Mesendoderm (in vitro differentiated cells): ENCODE results near the gene AGAP1.

Experiments
- DNase-seq: peaks from one replicate; pipeline ENCODE4 v3.0.0; 2013
- H2AK5ac ChIP-seq: 2 replicates; pipeline ENCODE4 v1.6.1; 2013; ENCODE audit warnings: low read length, inconsistent platforms
- H2BK120ac ChIP-seq: 2 replicates; pipeline ENCODE4 v1.6.1; 2013; ENCODE audit warnings: low read depth, mild to moderate bottlenecking, low read length, moderate library complexity, mixed read lengths
- H2BK15ac ChIP-seq: replicated peaks from 2 replicates; pipeline ENCODE4 v1.6.1; 2013; ENCODE audit warnings: low read depth, mild to moderate bottlenecking, moderate library complexity
- H2BK5ac ChIP-seq: 2 replicates; pipeline ENCODE4 v1.6.1; 2013; ENCODE audit warnings: low read length, inconsistent platforms
- H3K18ac ChIP-seq: 2 replicates; pipeline ENCODE4 v1.6.1; 2013; ENCODE audit warnings: mild to moderate bottlenecking, low read length, mixed read lengths
- H3K23ac ChIP-seq: one replicate; pipeline ENCODE4 v1.6.1; 2013; ENCODE audit warnings: low read length
- H3K27ac ChIP-seq: 2 replicates; pipeline ENCODE4 v1.5.1; 2013; ENCODE audit warnings: low read depth, mild to moderate bottlenecking, inconsistent platforms, low read length, moderate library complexity
- H3K27me3 ChIP-seq: 2 replicates; pipeline ENCODE4 v1.6.1; 2013; ENCODE audit warnings: low read length, control low read depth, mild to moderate bottlenecking, inconsistent platforms; ENCODE audit not compliant: insufficient read depth, poor library complexity
- H3K36me3 ChIP-seq: 2 replicates; pipeline ENCODE4 v1.6.1; 2013; ENCODE audit warnings: low read length, inconsistent platforms; ENCODE audit not compliant: control insufficient read depth, insufficient read depth
- H3K4ac ChIP-seq: one replicate; pipeline ENCODE4 v1.6.1; 2013; ENCODE audit warnings: low read depth, mild to moderate bottlenecking, low read length, moderate library complexity
- H3K4me1 ChIP-seq: 2 replicates; pipeline ENCODE4 v1.6.1; 2013; ENCODE audit warnings: low read depth, low read length, inconsistent platforms; ENCODE audit not compliant: control insufficient read depth
- H3K4me2 ChIP-seq: 2 replicates; pipeline ENCODE4 v1.6.1; 2013; ENCODE audit warnings: low read length
- H3K4me3 ChIP-seq: 2 replicates; pipeline ENCODE4 v1.5.1; 2013; ENCODE audit warnings: mild to moderate bottlenecking, low read length
- H3K56ac ChIP-seq: one replicate; pipeline ENCODE4 v1.6.1; 2013; ENCODE audit warnings: low read length
- H3K79me1 ChIP-seq: 2 replicates; pipeline ENCODE4 v1.6.1; 2013; ENCODE audit warnings: low read length, inconsistent platforms
- H3K79me2 ChIP-seq: 2 replicates; pipeline ENCODE4 v1.6.1; 2013; ENCODE audit warnings: mild to moderate bottlenecking, low read length; ENCODE audit not compliant: control insufficient read depth, insufficient read depth
- H3K9ac ChIP-seq: 2 replicates; pipeline ENCODE4 v1.6.1; 2013; ENCODE audit warnings: low read length, inconsistent platforms
- H4K5ac ChIP-seq: one replicate; pipeline ENCODE4 v1.6.1; 2013; ENCODE audit warnings: low read length
- H4K8ac ChIP-seq: one replicate; pipeline ENCODE4 v1.6.1; 2013; ENCODE audit warnings: low read depth, mild to moderate bottlenecking, control low read depth, low read length, moderate library complexity
- WGBS: extraction: QIAGEN DNeasy Blood & Tissue Kit; methylation state at CpG from one replicate; pipeline ENCODE4 v1.1.7; 2013; ENCODE audit warnings: low lambda C conversion rate, missing lambda C conversion rate; ENCODE audit not compliant: insufficient coverage; ENCODE audit errors: extremely low coverage; 5-methylcytosine and 5-hydroxymethylcytosine counted together

AGAP1 gene

GRCh38 chr2:235920216-235920865, 426.5 kb downstream of the AGAP1 start:
- H3K23ac ChIP-seq, result no peak overlapping the region
- H2BK15ac ChIP-seq, result no peak overlapping the region
- H3K79me1 ChIP-seq, result no peaks in the 10 kb centered on the region
- no peak overlapping the region for H3K4me3 ChIP-seq
- H3K27me3 ChIP-seq, result no peaks in the 10 kb centered on the region
- no peaks in the 10 kb centered on the region for H3K79me2 ChIP-seq
- no peak overlapping the region for H4K5ac ChIP-seq
- no peak overlapping the region for H3K56ac ChIP-seq
- H3K9ac ChIP-seq, result no peak overlapping the region
- H3K4me2 ChIP-seq, result no peak overlapping the region
- H3K27ac ChIP-seq, result no peak overlapping the region
- no peak overlapping the region for H2AK5ac ChIP-seq
- no peak overlapping the region for H3K18ac ChIP-seq
- no peak overlapping the region for H3K4ac ChIP-seq
- H2BK5ac ChIP-seq, result no peak overlapping the region
- no peaks in the 10 kb centered on the region for H3K4me1 ChIP-seq
- H2BK120ac ChIP-seq, result no peak overlapping the region
- H4K8ac ChIP-seq, result no peak overlapping the region
- no peak for DNase-seq
- no CpG with 5 or more reads among the region's 7 CpGs for WGBS
- no peaks in the 10 kb centered on the region for H3K36me3 ChIP-seq

GRCh38 chr2:235921508-235922191, 427.8 kb downstream of the AGAP1 start:
- no peak overlapping the region for H4K8ac ChIP-seq
- H4K5ac ChIP-seq, result no peak overlapping the region
- no peak overlapping the region for H2BK120ac ChIP-seq
- H2BK5ac ChIP-seq, result no peak overlapping the region
- no peak overlapping the region for H3K4me2 ChIP-seq
- H3K9ac ChIP-seq, result no peak overlapping the region
- H3K27me3 ChIP-seq, result no peaks in the 10 kb centered on the region
- no CpG with 5 or more reads among the region's 15 CpGs for WGBS
- H3K79me1 ChIP-seq, result no peaks in the 10 kb centered on the region
- H3K4ac ChIP-seq, result no peak overlapping the region
- no peaks in the 10 kb centered on the region for H3K36me3 ChIP-seq
- H2BK15ac ChIP-seq, result no peak overlapping the region
- no peak overlapping the region for H3K4me3 ChIP-seq
- H2AK5ac ChIP-seq, result no peak overlapping the region
- no peak overlapping the region for H3K23ac ChIP-seq
- no peak overlapping the region for H3K56ac ChIP-seq
- no peak for DNase-seq
- no peaks in the 10 kb centered on the region for H3K4me1 ChIP-seq
- H3K27ac ChIP-seq, result no peak overlapping the region
- H3K18ac ChIP-seq, result no peak overlapping the region
- no peaks in the 10 kb centered on the region for H3K79me2 ChIP-seq

GRCh38 chr2:235922839-235923238, 429.0 kb downstream of the AGAP1 start:
- Histone ChIP-seq H3K4me2 (no peak overlapping the region), H3K27ac (no peak overlapping the region), H3K4me3 (no peak overlapping the region), H2AK5ac (no peak overlapping the region), H3K36me3 (no peaks in the 10 kb centered on the region), H3K4ac (no peak overlapping the region), H2BK15ac (no peak overlapping the region), H4K8ac (no peak overlapping the region), H3K23ac (no peak overlapping the region), H2BK5ac (no peak overlapping the region), H3K56ac (no peak overlapping the region), H4K5ac (no peak overlapping the region), H2BK120ac (no peak overlapping the region), H3K79me1 (no peaks in the 10 kb centered on the region), H3K9ac (no peak overlapping the region), H3K27me3 (no peaks in the 10 kb centered on the region), H3K4me1 (no peaks in the 10 kb centered on the region), H3K18ac (no peak overlapping the region), H3K79me2 (no peaks in the 10 kb centered on the region)
- no peak for DNase-seq
- WGBS, result no CpG with 5 or more reads among the region's 10 CpGs

GRCh38 chr2:235923859-235924674, 430.2 kb downstream of the AGAP1 start:
- Histone ChIP-seq H4K8ac (no peak overlapping the region), H2BK120ac (no peak overlapping the region), H3K18ac (no peak overlapping the region), H3K4ac (no peak overlapping the region), H3K4me3 (no peak overlapping the region), H3K4me2 (no peak overlapping the region), H3K4me1 (no peaks in the 10 kb centered on the region), H4K5ac (no peak overlapping the region), H3K27me3 (no peaks in the 10 kb centered on the region), H2AK5ac (no peak overlapping the region), H2BK15ac (no peak overlapping the region), H3K9ac (no peak overlapping the region), H3K79me1 (no peaks in the 10 kb centered on the region), H3K27ac (no peak overlapping the region), H3K56ac (no peak overlapping the region), H3K36me3 (no peaks in the 10 kb centered on the region), H3K23ac (no peak overlapping the region), H3K79me2 (no peaks in the 10 kb centered on the region), H2BK5ac (no peak overlapping the region)
- DNase-seq, result no peak
- no CpG with 5 or more reads among the region's 14 CpGs for WGBS

GRCh38 chr2:235924675-235925063, 430.8 kb downstream of the AGAP1 start:
- Histone ChIP-seq H3K18ac (no peak overlapping the region), H3K36me3 (no peaks in the 10 kb centered on the region), H3K79me2 (no peaks in the 10 kb centered on the region), H2AK5ac (no peak overlapping the region), H3K27me3 (no peaks in the 10 kb centered on the region), H3K4ac (no peak overlapping the region), H3K4me2 (no peak overlapping the region), H3K4me3 (no peak overlapping the region), H3K23ac (no peak overlapping the region), H3K27ac (no peak overlapping the region), H3K9ac (no peak overlapping the region), H2BK120ac (no peak overlapping the region), H2BK15ac (no peak overlapping the region), H3K4me1 (no peaks in the 10 kb centered on the region), H3K56ac (no peak overlapping the region), H2BK5ac (no peak overlapping the region), H3K79me1 (no peaks in the 10 kb centered on the region), H4K8ac (no peak overlapping the region), H4K5ac (no peak overlapping the region)
- no peak for DNase-seq
- no CpG with 5 or more reads among the region's 4 CpGs for WGBS
